NCI-H2081 (cell line): ENCODE measurements around the gene EDNRA.
"Not testable (repeated sequence)": the region's sequence is repeated elsewhere in the genome, so short reads cannot be mapped to it uniquely, and the experiment has no call there.

Experiments used
- DNase-seq, 2 experiments: peaks; one replicate each; lab custom pipeline; 2025; lab: John Stamatoyannopoulos, UW

The EDNRA gene

DNA sequence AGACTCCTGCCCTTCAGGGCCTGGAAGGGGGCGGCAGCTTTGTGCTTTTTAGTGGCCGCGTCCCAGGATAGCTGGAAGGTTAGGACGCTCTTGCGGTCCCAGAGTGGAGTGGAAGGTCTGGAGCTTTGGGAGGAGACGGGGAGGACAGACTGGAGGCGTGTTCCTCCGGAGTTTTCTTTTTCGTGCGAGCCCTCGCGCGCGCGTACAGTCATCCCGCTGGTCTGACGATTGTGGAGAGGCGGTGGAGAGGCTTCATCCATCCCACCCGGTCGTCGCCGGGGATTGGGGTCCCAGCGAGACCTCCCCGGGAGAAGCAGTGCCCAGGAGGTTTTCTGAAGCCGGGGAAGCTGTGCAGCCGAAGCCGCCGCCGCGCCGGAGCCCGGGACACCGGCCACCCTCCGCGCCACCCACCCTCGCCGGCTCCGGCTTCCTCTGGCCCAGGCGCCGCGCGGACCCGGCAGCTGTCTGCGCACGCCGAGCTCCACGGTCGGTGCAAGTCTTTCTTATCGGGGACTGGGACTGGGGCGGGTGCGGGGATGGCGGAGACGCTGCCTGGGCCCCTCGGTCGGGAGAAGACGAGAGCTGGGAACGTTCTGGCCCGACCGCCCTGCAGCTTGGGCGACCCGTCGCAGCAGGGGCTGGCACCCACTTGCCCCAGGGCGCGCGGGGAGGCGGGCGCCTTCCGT, at the start of gene EDNRA:
Gene EDNRA (plus strand): TSS at position 207 of the 686 bp plus-strand sequence. CDS start 4,585 bp downstream, outside the sequence.
- peak in 1 of 2 experiments; percentile 2 for DNase-seq

- not testable (repeated sequence) for DNase-seq
These were observed 46.5 kb upstream of the EDNRA start for GRCh38 chr4:147434370-147434769.

GRCh38 chr4:147440442-147440841, 40.5 kb upstream of the EDNRA start:
- DNase-seq = no peak

- DNase-seq = no peak
These were observed 33.1 kb upstream of the EDNRA start for GRCh38 chr4:147447786-147448185.

DNA sequence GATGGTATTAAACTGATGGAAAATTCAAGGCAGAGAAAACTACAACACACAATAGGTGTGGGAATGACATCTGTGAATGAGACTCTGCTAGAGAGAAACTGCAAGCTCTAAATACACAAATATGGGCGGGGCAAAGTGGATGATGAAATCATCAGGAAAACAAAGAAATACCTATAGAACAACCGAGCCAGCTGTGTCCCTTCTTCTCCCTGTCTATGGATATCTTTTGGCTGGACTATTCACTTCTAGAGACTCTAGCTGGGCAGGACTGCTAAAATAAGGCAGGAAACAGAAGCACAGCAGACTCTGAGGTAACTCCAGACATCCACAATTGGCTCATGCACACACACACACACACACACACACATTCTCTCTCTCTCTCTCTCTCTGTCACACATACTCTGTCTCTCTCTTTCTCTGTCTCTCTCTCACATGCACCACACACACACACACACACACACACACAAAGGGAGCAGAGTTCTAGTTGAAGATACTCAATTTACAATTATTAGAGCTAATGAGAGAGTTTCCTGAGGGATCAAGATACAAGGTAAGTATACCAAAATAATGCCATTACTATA, 27.2 kb upstream of the EDNRA start:
- DNase-seq = no peak

DNA sequence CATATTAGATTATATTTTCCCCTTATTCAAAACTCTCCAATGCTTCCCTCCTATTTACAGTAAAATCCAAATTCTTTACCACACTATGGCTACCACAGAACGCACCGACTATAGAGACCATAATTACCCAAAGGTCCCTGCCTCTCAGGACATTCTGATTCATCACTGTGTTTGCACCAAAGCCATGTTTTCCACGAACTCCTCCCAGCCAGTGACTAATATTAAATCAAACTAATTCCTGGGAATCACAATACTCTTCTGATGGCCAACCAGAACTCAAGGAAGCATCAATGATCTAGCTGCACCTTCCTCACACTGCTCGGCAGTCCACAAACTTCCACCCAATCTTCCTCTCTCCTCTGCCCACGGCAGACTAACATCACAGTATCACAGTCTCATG, 24.2 kb upstream of the EDNRA start:
- no peak for DNase-seq

- DNase-seq = no peak
These were observed 19.7 kb upstream of the EDNRA start for GRCh38 chr4:147461161-147461560.

DNA sequence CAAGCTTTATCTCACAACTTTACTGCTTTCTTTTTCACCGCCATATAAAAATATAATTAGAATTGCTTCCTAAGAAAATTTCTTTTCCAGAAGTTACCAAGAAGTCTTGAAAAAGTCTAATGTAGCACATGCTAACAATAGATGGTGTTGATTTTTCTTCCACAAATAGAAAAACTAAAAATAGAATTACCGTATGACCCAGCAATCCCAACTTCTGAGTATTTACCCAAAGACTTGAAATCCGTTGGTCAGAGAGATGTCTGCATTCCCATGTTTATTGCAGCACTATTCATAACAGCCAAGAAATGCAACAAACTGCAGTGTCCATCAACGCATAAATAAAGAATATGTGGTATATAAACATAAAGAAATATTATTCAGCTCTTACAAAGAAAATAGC, 17.8 kb upstream of the EDNRA start:
- no peak for DNase-seq

- DNase-seq = no peak
These were observed 15.4 kb upstream of the EDNRA start for GRCh38 chr4:147465461-147465860.

DNA sequence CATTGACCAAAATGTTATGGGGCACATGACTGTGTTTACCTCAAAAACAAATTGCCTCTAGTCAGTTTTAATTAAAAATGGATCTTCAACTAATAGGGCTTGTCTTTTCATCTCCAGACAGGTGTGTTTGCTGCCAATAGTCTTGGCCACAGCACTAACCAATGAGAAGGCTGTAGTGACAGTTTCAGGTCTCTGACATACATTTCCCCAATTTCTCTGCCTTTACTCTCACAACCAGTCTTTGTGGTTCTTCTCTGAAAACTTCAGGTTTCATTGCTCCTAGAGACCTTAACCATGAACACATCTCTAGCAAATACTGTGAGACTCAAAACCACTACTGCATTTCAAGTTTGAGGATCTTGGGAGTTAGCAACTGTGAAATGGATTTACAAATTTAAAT, 3.5 kb upstream of the EDNRA start:
- no peak for DNase-seq

DNA sequence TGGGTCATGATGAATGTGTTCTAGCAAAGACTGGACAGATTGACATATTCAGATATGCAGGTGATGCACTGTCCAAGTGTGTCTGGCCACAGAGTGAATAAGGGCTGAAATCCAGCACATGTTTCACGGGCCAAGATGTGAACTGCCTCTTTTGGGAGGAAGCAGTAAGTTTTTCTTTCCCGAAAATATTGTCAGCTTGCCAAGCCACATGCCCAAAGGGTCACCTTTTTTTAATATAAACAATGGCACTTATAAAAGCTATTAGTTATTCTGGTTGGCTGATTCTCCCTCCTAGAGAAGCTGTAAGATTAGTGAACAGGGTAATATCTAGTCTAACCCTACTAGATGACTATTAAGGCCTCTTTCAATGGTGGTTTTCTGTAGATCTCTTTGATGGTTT, 1.5 kb upstream of the EDNRA start:
- no peak for DNase-seq

DNA sequence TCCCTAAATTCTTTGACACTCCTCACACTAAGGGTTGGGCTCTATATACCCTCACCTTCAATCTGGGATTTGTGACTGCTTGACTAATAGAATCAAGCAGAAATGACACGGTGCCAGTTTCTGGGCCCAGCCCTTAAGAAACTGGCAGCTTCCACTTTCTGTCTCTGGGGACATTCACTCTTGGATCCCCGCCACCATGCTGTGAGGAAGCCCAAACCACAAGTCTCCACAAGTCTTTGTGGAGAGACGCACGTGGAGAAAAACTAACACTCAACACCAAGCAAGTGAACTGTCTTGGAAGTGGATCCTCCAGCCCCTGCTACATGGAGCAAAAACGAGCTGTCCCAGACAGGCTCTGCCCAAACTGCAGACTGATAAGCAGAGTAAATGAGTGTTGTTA, 1.1 kb upstream of the EDNRA start:
- DNase-seq = no peak

DNA sequence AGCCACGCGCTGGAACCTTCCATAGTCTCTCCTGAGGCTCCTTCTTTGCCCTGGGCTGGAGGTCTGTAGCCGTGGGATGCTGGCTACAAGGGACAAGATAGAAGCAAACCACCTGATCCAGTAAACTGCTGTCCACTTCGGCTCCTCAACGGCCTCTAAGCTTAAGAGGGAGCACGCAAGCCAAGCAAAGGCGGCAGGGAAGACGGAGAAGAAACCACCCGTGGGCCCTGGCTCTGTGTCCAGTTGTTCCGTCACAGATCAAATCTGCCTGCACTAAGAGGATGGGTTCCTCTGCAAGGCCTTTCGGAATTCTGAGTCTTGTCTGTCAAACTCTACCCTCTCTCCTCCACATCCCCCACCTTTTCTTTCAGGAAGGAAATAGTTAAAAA, 401 bp upstream of the EDNRA start:
- no peak for DNase-seq

- no peak for DNase-seq
These were observed 746 bp downstream of the EDNRA start for GRCh38 chr4:147481577-147482109.

- no peak for DNase-seq
These were observed 1.4 kb downstream of the EDNRA start for GRCh38 chr4:147482281-147482680.

- DNase-seq = no peak
These were observed 4.3 kb downstream of the EDNRA start for GRCh38 chr4:147485167-147485566.

DNA sequence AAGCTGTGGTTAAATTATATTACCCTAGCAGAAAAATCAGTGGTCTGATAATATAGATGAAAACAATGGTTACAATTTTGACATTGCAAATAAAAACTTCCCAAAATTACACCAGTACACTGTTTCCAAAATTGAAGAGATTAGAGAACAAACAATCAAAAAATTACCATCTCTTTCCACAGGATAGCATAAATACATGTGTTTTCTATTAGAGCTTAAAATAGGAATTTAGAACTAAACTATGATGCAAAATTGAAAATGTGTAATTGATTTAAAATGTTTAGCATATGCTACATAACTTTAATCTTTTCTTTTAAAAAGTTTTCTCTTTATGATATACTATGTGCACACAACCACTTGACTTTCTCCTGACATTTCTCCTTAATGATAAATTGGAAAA, 6.7 kb downstream of the EDNRA start:
- no peak for DNase-seq

DNA sequence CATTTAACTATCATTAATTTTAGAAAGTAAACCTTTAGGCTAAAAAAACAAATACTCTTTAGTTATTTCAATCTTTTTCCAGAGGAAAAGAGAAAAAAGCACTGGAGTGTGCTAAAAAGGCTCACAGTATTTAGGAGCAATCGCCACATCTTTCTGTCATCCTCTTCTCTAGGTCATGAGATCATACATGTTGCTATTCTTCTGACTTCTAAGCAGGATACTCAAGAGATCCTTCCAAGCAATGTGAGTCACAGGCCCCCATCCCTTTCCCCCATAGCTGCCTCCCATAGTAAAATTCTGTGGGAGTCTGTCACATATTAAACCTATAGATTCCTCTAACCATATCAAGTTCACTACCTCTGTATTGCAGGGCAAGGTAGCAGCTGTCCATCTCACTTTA, 7.7 kb downstream of the EDNRA start:
- DNase-seq = no peak

DNA sequence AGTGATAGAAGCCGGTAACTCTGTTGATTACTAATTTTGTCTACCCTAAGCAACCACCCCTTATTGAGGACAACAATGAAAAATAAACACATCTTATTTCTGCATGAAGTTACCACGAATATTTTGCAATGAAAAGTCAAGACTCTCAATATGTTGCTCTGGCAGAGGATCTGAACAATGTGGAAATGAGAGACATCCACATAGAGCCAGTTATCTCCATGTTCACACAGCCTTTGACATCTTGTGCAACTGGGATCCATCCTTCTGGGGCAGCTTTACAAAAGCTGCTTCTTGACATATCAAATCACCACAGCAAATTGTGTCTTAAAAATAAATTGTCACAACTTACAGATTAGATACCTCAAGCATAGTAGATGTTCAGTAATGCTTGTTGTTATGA, 10.2 kb downstream of the EDNRA start:
- no peak for DNase-seq

DNA sequence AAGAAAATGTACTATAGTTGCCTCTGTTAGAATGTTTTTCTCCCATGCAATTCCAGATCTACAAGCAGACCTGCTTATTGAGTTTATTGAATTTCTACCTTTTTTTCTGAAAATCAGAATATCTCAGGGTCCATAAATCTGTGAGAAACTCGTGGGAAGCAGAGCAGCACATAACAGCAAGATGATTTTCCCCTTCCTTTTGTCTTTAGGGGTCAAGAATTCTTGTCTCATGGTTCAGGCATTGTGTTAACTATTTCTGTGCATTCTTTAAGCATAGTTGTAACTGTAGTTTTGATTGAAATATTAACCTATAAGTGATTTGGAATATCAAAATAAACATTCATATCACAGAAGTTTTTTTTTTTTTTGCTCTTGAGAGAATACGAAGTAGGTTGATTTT, 11.4 kb downstream of the EDNRA start:
- no peak for DNase-seq

GRCh38 chr4:147492761-147493160, 11.9 kb downstream of the EDNRA start:
- no peak for DNase-seq

DNA sequence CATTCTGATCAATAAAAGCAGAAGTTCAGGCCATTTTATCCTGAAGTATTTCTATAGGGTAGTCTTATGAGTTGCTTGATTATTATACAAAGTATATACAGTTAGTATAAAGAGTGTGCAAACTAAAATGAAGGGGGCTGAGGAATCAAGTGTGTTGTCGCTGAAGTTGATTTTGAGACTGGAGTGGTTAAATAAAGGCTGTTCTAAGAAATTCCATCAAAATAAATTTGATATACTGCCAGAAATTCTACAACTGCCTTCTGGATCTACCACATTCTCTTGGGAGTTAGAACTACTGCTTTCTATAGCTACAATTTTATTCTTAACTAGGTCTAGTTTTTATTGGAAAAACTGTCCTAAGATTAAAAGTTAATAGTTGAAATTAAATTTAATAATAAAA, 12.4 kb downstream of the EDNRA start:
- DNase-seq = no peak

GRCh38 chr4:147494301-147494700, 13.4 kb downstream of the EDNRA start:
- no peak for DNase-seq

- DNase-seq = no peak
These were observed 15.6 kb downstream of the EDNRA start for GRCh38 chr4:147496500-147496899.
